GM12878 (cell line): Measurements from ENCODE around the gene LRRC59. TPM values are rescaled to one million over a fixed set of nuclear protein-coding genes. Genes with fewer than 3 reads are reported as not detected.

ENCODE experiments used
- EGR1 ChIP-seq, 2 experiments: IDR thresholded peaks; 1 replicate in 1 of 2; 2 replicates in 1 of 2; pipeline ENCODE4 v1.6.1; 2011 to 2012; ENCODE audit warnings: low read depth in 2 of 2, low read length in 2 of 2, borderline replicate concordance in 1 of 2, mild to moderate bottlenecking in 1 of 2, moderate library complexity in 1 of 2
- HCFC1 ChIP-seq: fragments of 150-350 bp; IDR thresholded peaks from 2 replicates; pipeline ENCODE4 v1.6.1; 2014; ENCODE audit warnings: low read length
- JUNB ChIP-seq: IDR thresholded peaks from 2 replicates; pipeline ENCODE4 v1.6.1; 2016; ENCODE audit warnings: antibody characterized with exemption, mild to moderate bottlenecking
- NR2C1 ChIP-seq: fragments of 450-650 bp; IDR thresholded peaks from 2 replicates; pipeline ENCODE4 v1.6.1; 2017; ENCODE audit warnings: antibody characterized with exemption, mild to moderate bottlenecking, moderate library complexity
- NR2F1 ChIP-seq: fragments of 450-650 bp; conservative IDR thresholded peaks from 2 replicates; pipeline ENCODE4 v1.6.1; 2017; ENCODE audit warnings: mild to moderate bottlenecking
- PBX3 ChIP-seq: IDR thresholded peaks from 2 replicates; pipeline ENCODE4 v1.6.1; 2011; ENCODE audit warnings: mild to moderate bottlenecking, low read depth, low read length, moderate library complexity; ENCODE audit not compliant: insufficient replicate concordance
- PKNOX1 ChIP-seq: fragments of 450-650 bp; IDR thresholded peaks from 2 replicates; pipeline ENCODE4 v1.6.1; 2016; ENCODE audit warnings: mild to moderate bottlenecking
- POLR2A ChIP-seq: IDR thresholded peaks from 2 replicates; pipeline ENCODE4 v1.6.1; 2011; ENCODE audit warnings: low read depth, mild to moderate bottlenecking, low read length
- SIX5 ChIP-seq: IDR thresholded peaks from 2 replicates; pipeline ENCODE4 v1.6.1; 2011; ENCODE audit warnings: mild to moderate bottlenecking, low read depth, low read length, moderate library complexity; ENCODE audit not compliant: severe bottlenecking
- STAT3 ChIP-seq: IDR thresholded peaks from 2 replicates; pipeline ENCODE4 v1.6.1; 2011; ENCODE audit warnings: low read depth, low read length, improper control_type of control experiment
- USF1 ChIP-seq: IDR thresholded peaks from 2 replicates; pipeline ENCODE4 v1.6.1; 2011; ENCODE audit warnings: borderline replicate concordance, low read depth, mild to moderate bottlenecking, moderate library complexity, mixed read lengths, low read length; ENCODE audit not compliant: insufficient read depth; ENCODE audit errors: extremely low read length
- WRNIP1 ChIP-seq: IDR thresholded peaks from 2 replicates; pipeline ENCODE4 v1.6.1; 2011; ENCODE audit warnings: low read depth, low read length, improper control_type of control experiment, borderline replicate concordance
- YY1 ChIP-seq: IDR thresholded peaks from 2 replicates; pipeline ENCODE4 v1.6.1; 2011; ENCODE audit warnings: low read depth, mild to moderate bottlenecking, low read length
- ZBTB11 ChIP-seq: fragments of 450-650 bp; formaldehyde crosslinking; IDR thresholded peaks from 2 replicates; pipeline ENCODE4 v1.5.0; 2022; ENCODE audit warnings: mild to moderate bottlenecking, missing genetic modification characterization
- ZNF24 ChIP-seq: fragments of 450-650 bp; IDR thresholded peaks from 2 replicates; pipeline ENCODE4 v1.6.1; 2017; ENCODE audit warnings: antibody characterized with exemption, mild to moderate bottlenecking
- polyA plus RNA-seq, 11 experiments: library from polyadenylated mRNA; depleted of rRNA in 4 of 11; unstranded in 6 of 11; stranded (reverse) in 5 of 11; fragments of >200 nt; fragmentation: Nextera tagmentation in 4 of 11; fragmentation: Illumina TruSeq in 1 of 11; extraction: Ambion mirVana in 4 of 11; extraction: Trizol in 1 of 11; gene quantifications; 1 replicate in 1 of 11; 2 replicates in 10 of 11; pipeline versions ENCODE4 v1.2.1 to v1.2.3, GENCODE V29; 2011 to 2016; ENCODE audit warnings: inconsistent platforms in 2 of 11, missing spikeins in 2 of 11, low read depth in 1 of 11
- total RNA-seq, 4 experiments: library from RNA; depleted of rRNA in 3 of 4; stranded (reverse); fragments of >200 nt in 3 of 4; fragmentation: Illumina TruSeq in 1 of 4; extraction: Trizol in 1 of 4; gene quantifications; 2 replicates each; pipeline versions ENCODE4 v1.2.1 to v1.2.3, GENCODE V29; 2013 to 2021

The LRRC59 gene
- total and polyA plus RNA-seq, 10 of the 15 experiments (the other 5 are each of a cell fraction or from before 2014, with no cell fraction given): 8.8 to 82.2 (median 63.0) TPM

GRCh38 chr17:50426814-50427787 lies 29.8 kb upstream of the LRRC59 start (continued):
- TF ChIP-seq ZBTB11 (no peak), YY1 (0 out of 2 replicates have a peak, but pooled peaks have one; percentile 27), ZNF24 (no peak), SIX5 (peak; percentile 24), PKNOX1 (peak; percentile 89), PBX3 (peak; percentile 66), WRNIP1 (no peak), NR2F1 (0 out of 2 replicates have a peak, but pooled peaks have one; percentile 39), USF1 (no peak), JUNB (no peak), POLR2A (peak; percentile 43; the same call in 1 of the 2 replicates), STAT3 (no peak), NR2C1 (0 out of 2 replicates have a peak, but pooled peaks have one; percentile 39), HCFC1 (no peak), EGR1 (IDR thresholded peaks at IDR 0.05; ENCODE audit: borderline replicate concordance in 1 of 2, low read depth in 2 of 2, low read length in 2 of 2) (peak in 1 of 2 experiments; percentile 42; a peak in 1 of 3 replicates)
